Lower leg skin (tissue), 4 donors: Measurements from ENCODE around the gene SHROOM3. TPM values are rescaled to one million over a fixed set of nuclear protein-coding genes. Genes with fewer than 3 reads are reported as not detected.

ENCODE experiments used
- DNase-seq, 2 donors: peaks; one replicate each; pipeline ENCODE4 v3.0.0-alpha.2; 2019; ENCODE audit warnings: low spot score in 2 of 2
- H3K4me3 ChIP-seq: fragments of 200-600 bp; sonication (generic); 2 replicates; pipeline ENCODE4 v1.5.1; 2017; ENCODE audit warnings: mild to moderate bottlenecking, low read depth; ENCODE audit not compliant: poor library complexity, severe bottlenecking
- POLR2A ChIP-seq, 2 donors: fragments of 450-650 bp; IDR thresholded peaks; one replicate each; pipeline ENCODE4 v1.6.1; 2016 to 2017; ENCODE audit warnings: antibody characterized with exemption in 2 of 2, mild to moderate bottlenecking in 1 of 2, moderate library complexity in 1 of 2
- WGBS, 2 donors: methylation state at CpG; one replicate each; pipeline ENCODE4 v1.1.5; 2018; 5-methylcytosine and 5-hydroxymethylcytosine counted together
- intact Hi-C: fragments of 100-400 bp; cut with DNase I; formaldehyde crosslinking; loops from one replicate; pipeline ENCODE4 v1.15.0; 2023; ENCODE audit warnings: low total_unique reads
- total RNA-seq, 4 donors: library from RNA; depleted of rRNA; stranded (reverse); fragments of >200 nt; gene quantifications; one replicate each; pipeline ENCODE4 v1.1.0, GENCODE V29; 2016
- TF ChIP-seq, protein P1 (sequence below), 3 donors: fragments of 450-650 bp; IDR thresholded peaks; one replicate each; pipeline ENCODE4 v1.5.1; 2016; ENCODE audit warnings: antibody characterized with exemption in 3 of 3, mild to moderate bottlenecking in 3 of 3, moderate library complexity in 2 of 3

Gene SHROOM3
- total RNA-seq, 4 donors from 2014 or later = 37.7 to 88.8 (median 44.0) TPM

DNA sequence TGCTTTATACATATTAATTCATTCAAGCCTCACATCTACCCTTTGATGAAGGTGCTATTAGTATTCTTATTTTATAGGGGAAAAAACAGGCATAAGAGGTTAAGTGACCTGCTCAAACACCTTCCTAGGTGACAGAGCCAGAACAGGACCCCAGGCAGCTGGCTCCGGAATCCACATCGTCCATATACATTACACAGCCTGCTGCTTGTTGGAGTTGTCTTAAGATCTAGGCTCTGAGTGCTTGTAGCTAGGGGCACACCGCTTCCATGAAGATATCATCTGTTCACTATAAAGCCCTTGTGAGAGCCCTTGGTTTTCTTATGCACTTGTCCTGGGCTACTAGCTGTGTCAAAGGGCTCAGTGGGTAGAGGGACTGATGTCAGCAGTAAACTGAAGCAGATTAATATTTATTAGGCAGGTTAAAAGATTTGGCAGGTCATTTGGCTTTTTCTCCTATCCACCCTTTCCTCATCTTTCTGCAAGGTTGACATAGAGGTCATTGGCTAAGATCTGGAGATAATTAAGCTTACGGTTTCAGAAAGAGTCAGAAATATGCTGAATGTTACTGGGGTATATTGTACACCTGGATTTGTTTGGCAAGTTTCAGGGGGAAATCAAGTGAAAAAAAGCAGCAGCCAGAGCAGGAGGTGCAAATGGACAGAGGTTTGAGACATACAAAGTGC, 267.6 kb downstream of the SHROOM3 start:
- TF ChIP-seq POLR2A (IDR thresholded peaks at IDR 0.05) = no peak
- TF ChIP-seq, protein P1, sequence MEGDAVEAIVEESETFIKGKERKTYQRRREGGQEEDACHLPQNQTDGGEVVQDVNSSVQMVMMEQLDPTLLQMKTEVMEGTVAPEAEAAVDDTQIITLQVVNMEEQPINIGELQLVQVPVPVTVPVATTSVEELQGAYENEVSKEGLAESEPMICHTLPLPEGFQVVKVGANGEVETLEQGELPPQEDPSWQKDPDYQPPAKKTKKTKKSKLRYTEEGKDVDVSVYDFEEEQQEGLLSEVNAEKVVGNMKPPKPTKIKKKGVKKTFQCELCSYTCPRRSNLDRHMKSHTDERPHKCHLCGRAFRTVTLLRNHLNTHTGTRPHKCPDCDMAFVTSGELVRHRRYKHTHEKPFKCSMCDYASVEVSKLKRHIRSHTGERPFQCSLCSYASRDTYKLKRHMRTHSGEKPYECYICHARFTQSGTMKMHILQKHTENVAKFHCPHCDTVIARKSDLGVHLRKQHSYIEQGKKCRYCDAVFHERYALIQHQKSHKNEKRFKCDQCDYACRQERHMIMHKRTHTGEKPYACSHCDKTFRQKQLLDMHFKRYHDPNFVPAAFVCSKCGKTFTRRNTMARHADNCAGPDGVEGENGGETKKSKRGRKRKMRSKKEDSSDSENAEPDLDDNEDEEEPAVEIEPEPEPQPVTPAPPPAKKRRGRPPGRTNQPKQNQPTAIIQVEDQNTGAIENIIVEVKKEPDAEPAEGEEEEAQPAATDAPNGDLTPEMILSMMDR (IDR thresholded peaks at IDR 0.05) = no peak
- intact Hi-C loops = no loop called here
- no peak for DNase-seq
- WGBS, 2 donors = 84 to 90% methylated on average over 4 of the region's 4 CpGs
- no peak overlapping the region for H3K4me3 ChIP-seq

DNA sequence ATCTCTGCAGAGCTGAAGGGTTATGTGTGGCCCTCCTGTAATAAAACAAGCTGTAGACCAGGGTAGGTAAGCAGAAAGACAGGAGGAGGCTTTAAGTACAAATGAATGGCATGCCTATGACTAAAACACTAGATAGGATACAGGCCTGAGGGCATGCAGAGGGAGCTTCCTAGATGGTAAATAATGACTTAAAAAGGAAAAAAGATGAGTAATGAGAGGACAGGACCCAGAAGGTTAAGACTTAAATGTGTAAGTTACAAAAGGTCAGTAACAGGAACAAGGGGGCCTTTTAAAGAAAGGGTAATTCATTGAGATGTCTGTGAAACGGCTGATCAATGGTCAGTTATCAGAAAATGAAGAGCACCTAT, 268.1 kb downstream of the SHROOM3 start:
- no peak for DNase-seq
- no peak overlapping the region for H3K4me3 ChIP-seq
- WGBS, 2 donors = 81 to 84% methylated on average over 1 of the region's 1 CpG
- intact Hi-C loops = no loop called here
- TF ChIP-seq POLR2A (IDR thresholded peaks at IDR 0.05) = no peak
- TF ChIP-seq, protein P1 (IDR thresholded peaks at IDR 0.05) = no peak

DNA sequence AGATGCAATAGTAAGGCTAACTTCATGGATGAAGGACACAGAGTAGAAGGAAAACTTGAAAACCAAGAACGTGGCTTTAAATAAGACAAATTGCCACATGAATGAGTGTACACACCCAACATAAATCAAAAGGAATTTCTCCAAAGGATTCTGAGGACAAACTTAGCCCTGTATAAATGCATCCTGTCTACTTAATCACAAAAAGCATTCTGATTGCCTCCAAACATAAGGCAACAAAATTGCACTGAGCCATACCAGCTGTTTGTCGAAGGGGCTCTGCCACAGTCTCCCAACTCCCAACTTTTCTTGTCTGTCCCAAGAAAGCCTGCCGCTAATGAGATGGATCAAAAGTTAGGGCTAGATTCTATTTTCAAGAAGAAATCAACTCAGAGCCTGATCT, 268.6 kb downstream of the SHROOM3 start:
- WGBS, 2 donors = 44 to 53% methylated on average over 3 of the region's 3 CpGs

DNA sequence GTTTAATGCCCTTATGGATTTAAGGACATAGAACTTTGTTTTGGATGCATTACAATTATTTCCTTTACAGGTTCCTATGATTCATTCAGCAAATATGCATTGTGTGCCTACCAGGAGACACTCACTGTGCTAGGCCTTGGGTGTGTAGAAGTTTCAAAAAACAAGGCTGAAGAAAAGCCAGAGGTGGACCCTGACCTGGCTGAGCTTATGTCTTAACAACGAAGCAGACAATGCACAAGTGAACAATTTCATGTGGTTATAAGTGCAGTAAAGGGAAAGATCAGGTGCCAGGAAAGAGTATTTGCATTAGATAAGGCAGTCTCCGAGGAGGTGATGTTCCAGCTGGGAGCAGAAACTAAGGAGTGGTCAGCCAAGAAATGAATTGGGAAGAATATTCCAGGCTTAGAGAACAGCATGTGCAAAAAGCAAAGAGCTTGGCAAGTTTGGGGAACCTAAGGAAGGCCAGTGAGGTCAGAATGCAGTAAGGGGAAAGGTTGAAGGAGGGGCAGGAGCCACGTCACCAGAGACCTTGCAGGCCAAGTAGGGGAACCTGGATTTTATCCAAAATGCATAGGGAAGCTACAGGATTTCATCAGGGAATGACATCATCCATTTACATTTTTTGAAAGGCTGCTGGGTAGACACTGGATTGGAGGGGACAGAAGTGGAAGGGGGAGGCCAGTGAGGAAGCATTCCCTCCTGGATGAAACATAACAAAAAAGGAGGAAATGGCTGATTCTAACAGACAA, 269.3 kb downstream of the SHROOM3 start:
- TF ChIP-seq, protein P1 (IDR thresholded peaks at IDR 0.05) = no peak
- no peak for TF ChIP-seq POLR2A (IDR thresholded peaks at IDR 0.05)
- DNase-seq = no peak
- intact Hi-C loops = no loop called here
- 39 to 60% methylated on average over 3 of the region's 3 CpGs for WGBS, 2 donors
- H3K4me3 ChIP-seq = no peak overlapping the region

More for the DNA sequence above, 268.6 kb downstream of the SHROOM3 start:
- TF ChIP-seq, protein P1 (IDR thresholded peaks at IDR 0.05) = no peak
- TF ChIP-seq POLR2A (IDR thresholded peaks at IDR 0.05) = no peak
- DNase-seq = no peak
- H3K4me3 ChIP-seq = no peak overlapping the region
- intact Hi-C loops = no loop called here

DNA sequence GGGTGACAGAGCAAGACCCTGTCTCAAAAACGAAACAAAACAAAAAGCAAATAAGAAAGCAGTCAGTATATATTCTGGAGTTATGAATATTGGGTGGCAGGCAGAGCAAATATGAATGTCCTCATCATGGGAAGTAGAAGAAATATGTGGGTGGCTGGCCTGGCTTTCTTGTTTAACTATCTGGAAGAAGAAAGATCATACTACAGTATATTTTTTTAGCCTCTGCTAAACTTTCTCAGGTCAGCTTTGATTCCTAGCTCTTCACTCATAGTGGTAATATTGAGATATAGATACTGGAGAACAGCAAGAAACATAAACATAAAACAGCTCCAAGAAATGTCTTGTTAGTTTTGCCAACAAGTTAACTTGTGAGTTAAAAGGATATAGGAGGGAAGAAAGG, 270.4 kb downstream of the SHROOM3 start:
- no peak overlapping the region for H3K4me3 ChIP-seq
- DNase-seq = no peak
- intact Hi-C loops = no loop called here
- 69 to 95% methylated on average over 1 of the region's 1 CpG for WGBS, 2 donors
- TF ChIP-seq POLR2A (IDR thresholded peaks at IDR 0.05) = no peak
- TF ChIP-seq, protein P1 (IDR thresholded peaks at IDR 0.05) = no peak
